ENCODE results near the gene SYCP3. TPM values are rescaled to one million over a fixed set of nuclear protein-coding genes. Genes with fewer than 3 reads are reported as not detected.

The SYCP3 gene
- polyA plus RNA-seq, 1 donor (not counting 4 experiments of a cell fraction or from before 2014, with no cell fraction given): 0.16 TPM

- dilution Hi-C loops (cut with MboI; ENCODE audit: extremely low pct_ligation_motif_present, low sequenced_read_pairs): no loop called here
Measured at GRCh38 chr12:101783150-101783549, 43.9 kb upstream of the SYCP3 start.

GRCh38 chr12:101782273-101782731 lies 43.0 kb upstream of the SYCP3 start:
- no peak overlapping the region for H3K9ac ChIP-seq (ENCODE audit: control insufficient read depth, extremely low read depth, insufficient read depth, low read length)
- no peak for FAIRE-seq
- no peaks in the 10 kb centered on the region for H3K27me3 ChIP-seq (ENCODE audit: control insufficient read depth, extremely low read depth, insufficient read depth, low read length)
- H3K4me1 ChIP-seq (ENCODE audit: control insufficient read depth, extremely low read depth, insufficient read depth, low read length): no peaks in the 10 kb centered on the region
- no peaks in the 10 kb centered on the region for H3K79me2 ChIP-seq (ENCODE audit: control insufficient read depth, insufficient read depth, low read length)
- no peak overlapping the region for H3K4me2 ChIP-seq (ENCODE audit: control insufficient read depth, extremely low read depth, insufficient read depth, low read depth, low read length)
- peaks cover 4 to 5% of the 10 kb centered on the region in 2 experiments for H3K36me3 ChIP-seq (ENCODE audit: control insufficient read depth in 2 of 2, extremely low read depth in 1 of 2, insufficient read depth in 2 of 2, low read length in 2 of 2)
- no peak for TF ChIP-seq EZH2 (IDR thresholded peaks at IDR 0.05; ENCODE audit: low read length)
- TF ChIP-seq, protein P1, sequence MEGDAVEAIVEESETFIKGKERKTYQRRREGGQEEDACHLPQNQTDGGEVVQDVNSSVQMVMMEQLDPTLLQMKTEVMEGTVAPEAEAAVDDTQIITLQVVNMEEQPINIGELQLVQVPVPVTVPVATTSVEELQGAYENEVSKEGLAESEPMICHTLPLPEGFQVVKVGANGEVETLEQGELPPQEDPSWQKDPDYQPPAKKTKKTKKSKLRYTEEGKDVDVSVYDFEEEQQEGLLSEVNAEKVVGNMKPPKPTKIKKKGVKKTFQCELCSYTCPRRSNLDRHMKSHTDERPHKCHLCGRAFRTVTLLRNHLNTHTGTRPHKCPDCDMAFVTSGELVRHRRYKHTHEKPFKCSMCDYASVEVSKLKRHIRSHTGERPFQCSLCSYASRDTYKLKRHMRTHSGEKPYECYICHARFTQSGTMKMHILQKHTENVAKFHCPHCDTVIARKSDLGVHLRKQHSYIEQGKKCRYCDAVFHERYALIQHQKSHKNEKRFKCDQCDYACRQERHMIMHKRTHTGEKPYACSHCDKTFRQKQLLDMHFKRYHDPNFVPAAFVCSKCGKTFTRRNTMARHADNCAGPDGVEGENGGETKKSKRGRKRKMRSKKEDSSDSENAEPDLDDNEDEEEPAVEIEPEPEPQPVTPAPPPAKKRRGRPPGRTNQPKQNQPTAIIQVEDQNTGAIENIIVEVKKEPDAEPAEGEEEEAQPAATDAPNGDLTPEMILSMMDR (optimal IDR thresholded peaks at IDR 0.05 in 1 of 3, IDR thresholded peaks at IDR 0.05 in 1 of 3, conservative IDR thresholded peaks at IDR 0.05 in 1 of 3; ENCODE audit: extremely low read depth in 1 of 3, insufficient read depth in 2 of 3, low read length in 3 of 3): no peak
- H4K20me1 ChIP-seq (ENCODE audit: control insufficient read depth, extremely low read depth, insufficient read depth, low read length): no peaks in the 10 kb centered on the region
- DNase-seq (ENCODE audit: low read depth, low spot score): no peak
- H2AFZ ChIP-seq (ENCODE audit: control insufficient read depth, low read length): no peak overlapping the region
- H3K9me1 ChIP-seq (ENCODE audit: control insufficient read depth, extremely low read depth, insufficient read depth, low read length): no peaks in the 10 kb centered on the region
- no peak overlapping the region for H3K27ac ChIP-seq (ENCODE audit: control insufficient read depth, insufficient read depth, low read length)
- dilution Hi-C loops (cut with MboI; ENCODE audit: extremely low pct_ligation_motif_present, low sequenced_read_pairs): no loop called here
- no peak overlapping the region for H3K4me3 ChIP-seq (ENCODE audit: control insufficient read depth in 2 of 3, extremely low read depth in 1 of 3, insufficient read depth in 2 of 3, low read depth in 1 of 3, low read length in 3 of 3)
- no peaks in the 10 kb centered on the region for H3K9me3 ChIP-seq (ENCODE audit: control insufficient read depth, low read depth, low read length)

More at GRCh38 chr12:101783150-101783549, 43.9 kb upstream of the SYCP3 start:
- TF ChIP-seq, protein P1 (optimal IDR thresholded peaks at IDR 0.05 in 1 of 3, IDR thresholded peaks at IDR 0.05 in 1 of 3, conservative IDR thresholded peaks at IDR 0.05 in 1 of 3; ENCODE audit: extremely low read depth in 1 of 3, insufficient read depth in 2 of 3, low read length in 3 of 3): no peak
- no peak for TF ChIP-seq EZH2 (IDR thresholded peaks at IDR 0.05; ENCODE audit: low read length)
- H3K79me2 ChIP-seq (ENCODE audit: control insufficient read depth, insufficient read depth, low read length): no peaks in the 10 kb centered on the region
- peaks cover 4 to 5% of the 10 kb centered on the region in 2 experiments for H3K36me3 ChIP-seq (ENCODE audit: control insufficient read depth in 2 of 2, extremely low read depth in 1 of 2, insufficient read depth in 2 of 2, low read length in 2 of 2)
- no peaks in the 10 kb centered on the region for H3K4me1 ChIP-seq (ENCODE audit: control insufficient read depth, extremely low read depth, insufficient read depth, low read length)
- H2AFZ ChIP-seq (ENCODE audit: control insufficient read depth, low read length): no peak overlapping the region
- FAIRE-seq: no peak
- H3K9me3 ChIP-seq (ENCODE audit: control insufficient read depth, low read depth, low read length): no peaks in the 10 kb centered on the region
- H3K9me1 ChIP-seq (ENCODE audit: control insufficient read depth, extremely low read depth, insufficient read depth, low read length): no peaks in the 10 kb centered on the region
- H4K20me1 ChIP-seq (ENCODE audit: control insufficient read depth, extremely low read depth, insufficient read depth, low read length): no peaks in the 10 kb centered on the region
- no peak overlapping the region for H3K4me3 ChIP-seq (ENCODE audit: control insufficient read depth in 2 of 3, extremely low read depth in 1 of 3, insufficient read depth in 2 of 3, low read depth in 1 of 3, low read length in 3 of 3)
- no peak for DNase-seq (ENCODE audit: low read depth, low spot score)
- H3K9ac ChIP-seq (ENCODE audit: control insufficient read depth, extremely low read depth, insufficient read depth, low read length): no peak overlapping the region
- no peak overlapping the region for H3K4me2 ChIP-seq (ENCODE audit: control insufficient read depth, extremely low read depth, insufficient read depth, low read depth, low read length)
- no peak overlapping the region for H3K27ac ChIP-seq (ENCODE audit: control insufficient read depth, insufficient read depth, low read length)
- H3K27me3 ChIP-seq (ENCODE audit: control insufficient read depth, extremely low read depth, insufficient read depth, low read length): no peaks in the 10 kb centered on the region

Data from keratinocyte (primary cell).